HG03066 (cell line): ENCODE data around the gene RTP1.
"Not testable (repeated sequence)": the region's sequence is repeated elsewhere in the genome, so short reads cannot be mapped to it uniquely, and the experiment has no call there.

Source experiments
- ATAC-seq: cut with Tn5 transposase; IDR thresholded peaks from one replicate; pipeline ENCODE4 v1.9.1; 2021; ENCODE audit warnings: low read depth; ENCODE audit not compliant: unreplicated experiment

Gene RTP1, protein sequence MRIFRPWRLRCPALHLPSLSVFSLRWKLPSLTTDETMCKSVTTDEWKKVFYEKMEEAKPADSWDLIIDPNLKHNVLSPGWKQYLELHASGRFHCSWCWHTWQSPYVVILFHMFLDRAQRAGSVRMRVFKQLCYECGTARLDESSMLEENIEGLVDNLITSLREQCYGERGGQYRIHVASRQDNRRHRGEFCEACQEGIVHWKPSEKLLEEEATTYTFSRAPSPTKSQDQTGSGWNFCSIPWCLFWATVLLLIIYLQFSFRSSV

DNA sequence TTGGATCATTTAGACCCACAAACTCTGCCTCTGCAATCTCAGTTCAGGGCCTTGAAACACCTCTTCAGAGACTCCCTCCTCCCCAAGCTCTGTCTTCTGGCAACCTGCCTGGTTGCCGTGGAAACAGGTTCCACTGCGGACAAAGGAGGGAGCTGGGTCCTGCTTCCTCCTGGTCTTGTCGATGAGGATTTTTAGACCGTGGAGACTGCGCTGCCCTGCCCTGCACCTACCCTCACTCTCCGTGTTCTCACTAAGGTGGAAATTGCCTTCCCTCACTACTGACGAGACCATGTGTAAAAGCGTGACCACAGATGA, at the start of gene RTP1:
Gene RTP1 (plus strand): TSS at position 152 of the 315 bp plus-strand sequence. CDS start 30 bp downstream, at position 182.
- ATAC-seq: no peak

DNA sequence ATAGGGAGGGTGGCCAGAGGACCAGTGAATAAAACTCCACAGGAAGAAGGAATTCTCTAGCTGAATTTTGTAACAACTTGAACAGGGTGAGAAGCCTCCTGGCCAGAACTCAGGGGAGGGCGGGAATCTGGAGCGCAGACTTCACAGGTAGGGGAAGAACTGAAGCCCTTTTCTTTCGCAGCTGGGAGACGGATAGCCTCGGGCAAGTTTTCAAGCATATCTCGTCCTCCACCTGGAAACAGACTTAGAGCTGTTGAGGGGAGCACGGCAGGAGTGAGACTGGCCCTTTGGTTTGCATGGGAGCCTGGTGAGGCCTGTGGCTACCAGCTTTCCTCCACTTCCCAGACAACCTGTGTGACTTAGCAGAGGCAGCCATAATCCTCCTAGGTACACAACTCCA, 47.1 kb upstream of the RTP1 start:
- ATAC-seq: no peak

DNA sequence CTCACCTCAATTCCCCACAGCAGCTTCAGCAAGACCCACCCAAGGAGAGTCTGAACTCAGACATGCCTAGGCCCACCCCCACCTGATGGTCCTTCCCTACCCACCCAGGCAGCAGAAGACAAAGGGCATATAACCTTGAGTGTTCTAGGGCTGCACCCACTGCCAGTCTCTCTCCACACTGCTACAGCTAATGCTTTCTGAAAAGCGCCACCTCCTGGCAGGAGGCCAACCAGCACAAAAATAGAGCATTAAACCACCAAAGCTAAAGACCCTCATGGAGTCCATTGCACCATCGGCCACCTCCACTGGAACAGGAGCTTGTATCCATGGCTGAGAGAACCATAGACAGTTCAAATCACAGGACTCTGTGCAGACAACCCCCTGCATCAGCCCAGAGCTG, 46.7 kb upstream of the RTP1 start:
- no peak for ATAC-seq

DNA sequence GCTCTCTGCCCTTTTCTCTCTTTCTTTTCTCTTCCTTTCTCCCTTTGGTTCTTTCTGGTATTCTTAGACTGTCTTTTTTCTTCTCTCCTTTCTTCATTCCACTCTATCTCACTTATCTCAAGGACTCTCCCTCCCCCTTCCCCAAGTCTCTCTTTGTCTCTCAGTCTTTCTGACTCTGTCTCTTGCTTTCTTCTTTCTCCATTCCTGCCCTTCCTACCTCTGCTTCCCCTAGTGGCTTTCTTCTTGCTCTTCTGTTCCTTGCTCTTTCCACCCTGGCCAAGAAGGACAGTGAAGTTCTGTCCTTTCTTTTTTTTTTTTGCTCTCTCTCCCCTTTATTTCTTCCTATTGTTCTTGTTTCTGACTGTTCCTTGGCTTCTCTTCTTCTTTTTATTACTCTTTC, 35.7 kb upstream of the RTP1 start:
- no peak for ATAC-seq

DNA sequence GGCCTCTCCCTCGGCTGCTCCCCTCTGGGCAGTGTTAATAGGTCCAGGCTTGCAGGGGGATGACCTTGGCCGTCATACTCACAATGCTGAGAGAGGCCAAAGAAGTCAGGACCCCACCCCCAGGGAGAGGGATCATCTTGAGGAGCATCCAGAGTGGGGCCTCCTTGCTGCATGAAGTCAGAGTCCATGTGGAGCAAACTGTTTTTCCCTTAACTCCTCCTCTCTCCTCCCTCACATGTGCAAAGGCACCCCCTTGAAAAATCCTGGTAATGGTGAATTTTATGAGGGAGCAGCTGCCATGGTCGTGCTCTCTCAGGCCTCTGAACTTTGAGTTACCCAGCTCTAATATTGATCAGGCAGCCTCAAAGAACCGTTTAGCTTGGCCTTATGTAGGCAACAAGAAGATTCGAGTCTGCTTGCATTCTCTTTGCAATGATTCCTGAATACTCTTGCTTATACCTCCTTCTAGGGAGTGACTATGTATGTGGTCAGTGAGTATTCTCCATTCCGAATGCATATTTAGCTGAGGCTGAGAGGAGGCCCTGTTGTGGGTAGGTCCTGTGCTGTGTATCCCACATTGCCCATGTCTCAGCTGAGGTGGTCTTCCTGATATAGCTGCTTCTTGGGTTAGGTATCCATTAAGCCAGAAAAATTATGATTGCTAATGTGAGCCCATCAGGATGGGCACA, 34.9 kb upstream of the RTP1 start:
- no peak for ATAC-seq

DNA sequence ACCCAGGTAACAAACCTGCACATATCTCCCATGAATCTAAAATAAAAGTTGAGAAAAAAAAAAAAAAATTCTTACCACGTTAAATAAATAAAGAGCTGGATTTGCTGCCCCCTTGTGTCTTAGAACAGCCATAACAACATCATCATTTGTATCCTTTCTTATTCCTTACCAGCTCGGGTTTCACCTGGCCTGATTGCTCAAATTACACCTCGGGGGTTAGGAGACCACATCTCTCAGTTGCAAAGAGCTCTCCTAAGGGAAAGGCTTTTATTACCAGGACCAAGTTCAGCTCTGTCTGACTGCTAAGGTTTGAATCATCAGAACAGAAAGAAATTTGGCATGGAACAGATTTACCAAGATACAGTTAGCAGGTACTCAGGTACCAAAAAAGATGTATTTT, 32.1 kb upstream of the RTP1 start:
- no peak for ATAC-seq

DNA sequence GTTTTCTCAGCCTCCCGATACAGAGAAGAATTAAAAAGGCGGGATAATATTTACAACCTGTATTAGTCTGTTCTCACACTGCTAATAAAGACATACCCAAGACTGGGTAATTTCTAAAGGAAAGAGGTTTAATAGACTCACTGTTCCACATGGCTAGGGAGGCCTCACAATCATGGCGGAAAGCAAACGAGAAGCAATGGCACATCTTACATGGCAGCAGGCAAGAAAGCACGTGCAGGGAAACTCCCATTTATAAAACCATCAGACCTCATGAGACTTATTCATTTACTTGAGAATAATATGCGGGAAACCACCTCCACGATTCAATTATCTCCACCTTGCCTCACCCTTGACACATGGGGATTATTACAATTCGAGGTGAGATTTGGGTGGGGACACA, 30.5 kb upstream of the RTP1 start:
- no peak for ATAC-seq

DNA sequence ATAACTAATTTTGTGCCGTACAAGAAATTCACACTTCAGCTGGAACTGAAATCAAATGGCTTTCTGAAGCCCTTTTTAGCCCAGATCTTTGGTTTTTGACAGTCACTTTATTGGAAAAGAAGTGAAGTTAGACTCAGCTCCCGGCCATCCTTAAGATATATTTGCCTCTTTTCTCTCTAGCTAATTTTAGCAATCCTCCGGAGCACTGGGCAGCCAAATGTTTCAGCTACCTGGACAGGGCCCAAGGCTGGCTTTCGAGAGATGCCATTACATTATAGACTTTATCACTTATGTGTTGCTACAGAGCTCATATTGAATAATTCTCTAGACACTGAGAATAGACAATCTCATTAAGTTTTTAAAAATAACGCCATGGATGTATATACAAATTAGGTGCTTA, 29.5 kb upstream of the RTP1 start:
- ATAC-seq: no peak

DNA sequence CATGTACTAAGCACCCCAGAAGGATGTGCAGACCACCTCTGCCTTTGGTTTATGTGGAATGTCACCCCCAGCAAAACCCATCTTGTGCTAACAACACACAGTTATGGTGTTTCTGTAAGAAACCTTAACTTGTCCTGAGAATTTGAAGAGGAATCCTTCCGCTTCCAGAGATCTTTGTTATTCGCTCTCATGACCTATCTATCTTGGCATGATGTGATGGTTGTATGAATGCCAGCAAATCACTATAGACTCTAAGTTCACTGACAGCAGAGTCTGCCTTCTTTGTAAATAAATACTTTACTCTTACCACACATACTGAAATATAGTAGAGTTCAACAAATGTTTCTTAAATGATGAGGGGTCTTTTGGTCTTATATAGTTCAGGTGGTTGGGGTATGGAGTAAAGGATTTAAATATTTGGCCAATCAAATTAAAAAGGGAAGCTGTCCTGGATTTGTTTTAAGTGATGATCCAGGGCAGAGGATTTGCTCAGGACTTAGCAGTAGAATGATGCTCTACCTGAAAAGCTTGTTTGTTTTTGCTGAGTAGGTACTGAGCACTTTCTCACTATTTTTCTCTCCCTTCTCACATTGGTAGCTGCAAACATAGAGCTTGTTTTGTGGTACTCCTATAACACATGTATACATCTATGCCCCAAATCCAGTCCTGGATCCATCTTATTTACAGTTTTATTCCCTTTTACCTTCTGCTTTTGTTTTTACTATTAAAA, 27.9 kb upstream of the RTP1 start:
- no peak for ATAC-seq

DNA sequence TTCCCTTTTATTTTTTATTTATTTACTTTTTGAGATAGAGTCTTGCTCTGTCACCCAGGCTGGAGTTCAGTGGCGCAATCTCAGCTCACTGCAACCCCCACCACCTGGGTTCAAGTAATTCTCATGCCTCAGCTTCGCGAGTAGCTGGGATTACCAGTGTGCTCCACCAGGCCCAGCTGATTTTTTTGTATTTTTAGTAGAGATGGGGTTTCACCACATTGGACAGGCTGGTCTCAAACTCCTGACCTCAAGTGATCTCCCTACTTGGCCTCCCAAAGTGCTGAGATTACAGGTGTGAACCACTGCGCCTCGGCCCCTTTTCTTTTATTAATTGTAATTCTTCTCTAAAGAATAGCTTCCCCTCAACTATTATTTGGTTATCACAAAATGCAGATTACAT, 26.4 kb upstream of the RTP1 start:
- ATAC-seq: not testable (repeated sequence)

DNA sequence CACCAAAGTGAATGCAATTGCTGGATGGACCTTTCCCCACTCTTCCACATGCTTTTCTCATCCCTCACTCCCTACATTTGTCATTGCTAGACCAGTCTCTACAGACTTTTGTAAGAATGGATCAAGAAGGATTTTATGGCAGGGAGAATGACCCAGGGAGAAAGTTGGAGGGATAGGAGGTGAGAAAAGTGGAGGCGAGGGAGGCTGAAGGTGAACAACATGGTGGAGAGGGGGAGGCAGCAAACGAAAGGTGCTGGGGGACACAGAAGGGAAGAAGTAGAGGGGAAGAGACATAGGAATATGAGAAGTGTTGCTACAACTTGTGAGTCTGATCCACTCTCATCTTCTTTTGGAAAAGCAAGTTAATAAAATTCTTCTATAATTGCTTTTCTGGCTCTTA, 24.4 kb upstream of the RTP1 start:
- no peak for ATAC-seq

DNA sequence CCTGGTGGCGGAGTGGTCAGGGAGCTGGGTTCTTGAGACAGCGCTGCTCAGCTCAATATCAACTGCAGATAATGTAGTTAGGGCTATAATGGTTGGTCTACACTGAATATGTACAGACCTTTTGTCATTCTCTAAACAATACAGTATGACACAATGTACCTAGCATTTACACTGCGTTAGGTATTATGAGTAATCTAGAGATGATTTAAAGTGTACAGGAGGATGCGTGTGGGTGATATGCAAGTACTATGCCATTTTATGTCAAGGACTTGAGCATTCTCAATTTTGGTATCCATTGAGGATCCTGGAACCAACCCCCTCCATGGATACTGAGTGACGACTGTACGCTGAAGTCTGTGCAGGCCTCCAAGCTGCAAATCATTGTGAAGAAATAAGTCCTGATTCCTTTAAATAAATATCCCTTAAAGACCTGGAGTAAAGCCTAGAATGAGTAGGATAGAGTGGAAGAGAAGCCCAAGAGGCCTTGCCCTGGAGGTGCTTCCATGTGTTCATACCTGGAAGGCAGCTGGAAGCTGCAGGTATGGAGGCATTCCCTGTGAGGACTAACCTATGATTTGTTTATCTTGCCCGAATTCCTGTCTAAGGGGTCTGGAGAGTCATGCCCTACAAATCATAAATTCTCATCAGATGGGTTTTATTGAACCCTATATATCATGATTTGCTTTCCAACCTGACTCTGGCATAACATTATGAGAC, 15.7 kb upstream of the RTP1 start:
- ATAC-seq: no peak

DNA sequence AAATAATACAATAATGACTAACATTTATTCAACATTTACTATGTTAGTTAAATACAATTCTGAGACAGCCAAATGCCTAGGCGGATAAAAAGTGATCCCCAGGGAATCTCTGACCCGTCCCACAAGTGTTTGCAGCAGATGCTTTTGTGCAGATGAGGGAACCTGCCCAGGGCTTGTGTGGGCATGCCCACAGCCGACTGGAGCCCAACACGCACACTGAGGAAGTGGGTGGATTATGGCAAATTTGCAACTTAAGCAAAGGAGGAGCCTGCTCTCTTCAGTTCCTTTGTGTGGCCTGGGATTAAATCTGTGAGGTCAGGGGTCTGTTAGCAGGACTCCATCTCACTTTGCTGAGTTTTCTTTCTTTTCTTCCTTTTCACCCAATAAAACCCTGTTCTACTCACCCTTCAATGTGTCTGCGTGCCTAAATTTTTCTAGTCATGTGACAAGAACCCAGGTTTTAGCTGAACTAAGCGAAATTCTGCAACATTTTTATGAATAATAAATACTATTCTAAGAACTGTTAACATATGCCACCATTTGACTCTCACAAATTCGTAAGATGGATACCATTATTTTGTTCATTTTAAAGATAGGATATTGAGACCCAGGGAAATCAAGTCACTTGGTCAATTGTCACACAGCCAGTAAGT, 13.9 kb upstream of the RTP1 start:
- ATAC-seq: no peak

DNA sequence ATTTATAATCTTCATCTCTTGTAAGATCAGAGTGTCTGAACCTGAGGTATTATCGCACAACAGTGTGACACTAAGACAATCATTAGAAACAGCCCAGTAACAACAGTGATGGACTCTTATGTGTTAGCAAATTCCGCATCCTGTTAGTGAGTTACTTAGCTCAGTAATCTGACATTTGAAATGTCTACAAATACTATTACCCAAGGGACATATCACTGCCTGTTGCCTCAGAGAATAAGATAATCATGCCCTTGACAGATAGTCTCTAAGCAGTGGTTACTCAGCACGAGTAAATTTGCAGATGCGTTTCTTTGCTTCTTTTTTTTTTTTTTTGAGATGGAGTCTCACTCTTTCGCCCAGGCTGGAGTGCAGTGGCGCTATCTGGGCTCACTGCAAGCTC, 13.4 kb upstream of the RTP1 start:
- no peak for ATAC-seq

DNA sequence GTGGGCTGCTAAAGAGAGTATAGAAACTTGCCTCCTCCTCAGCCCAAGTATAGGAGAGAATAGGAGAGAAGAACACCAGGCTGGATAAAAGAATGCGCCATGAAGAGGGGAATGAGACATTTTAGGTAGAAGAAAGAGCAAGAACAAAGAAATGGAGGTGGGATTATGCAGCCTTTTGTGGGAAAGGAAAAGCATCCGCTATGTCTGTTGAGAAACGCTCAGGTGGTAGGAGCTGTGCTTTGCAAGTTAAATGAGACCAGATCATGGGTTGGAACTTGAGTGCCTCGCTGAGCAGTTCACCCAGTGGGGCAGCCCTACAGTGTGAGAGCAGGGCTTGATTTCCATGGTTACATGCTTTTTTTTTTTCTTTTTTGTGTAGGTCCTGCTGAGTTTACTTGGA, 11.5 kb upstream of the RTP1 start:
- ATAC-seq: no peak

DNA sequence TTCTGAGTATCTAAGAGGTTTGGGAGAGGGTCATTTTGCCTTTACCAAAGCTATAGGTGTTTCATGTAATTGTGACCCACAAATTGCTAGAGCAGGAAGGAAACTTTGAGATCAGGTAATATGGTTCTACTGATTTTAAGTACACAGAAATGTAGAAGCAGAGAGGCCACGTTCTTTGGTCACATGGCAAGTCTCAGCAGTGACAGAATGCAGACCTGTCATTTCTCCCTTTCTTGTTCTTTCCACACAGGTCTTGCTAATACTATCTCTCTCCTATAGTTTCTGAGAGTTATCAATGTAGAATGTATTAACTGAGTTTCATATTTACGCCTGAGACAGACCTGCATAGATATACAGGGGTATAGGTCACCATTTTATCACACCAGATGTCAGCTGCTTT, 10.9 kb upstream of the RTP1 start:
- no peak for ATAC-seq

DNA sequence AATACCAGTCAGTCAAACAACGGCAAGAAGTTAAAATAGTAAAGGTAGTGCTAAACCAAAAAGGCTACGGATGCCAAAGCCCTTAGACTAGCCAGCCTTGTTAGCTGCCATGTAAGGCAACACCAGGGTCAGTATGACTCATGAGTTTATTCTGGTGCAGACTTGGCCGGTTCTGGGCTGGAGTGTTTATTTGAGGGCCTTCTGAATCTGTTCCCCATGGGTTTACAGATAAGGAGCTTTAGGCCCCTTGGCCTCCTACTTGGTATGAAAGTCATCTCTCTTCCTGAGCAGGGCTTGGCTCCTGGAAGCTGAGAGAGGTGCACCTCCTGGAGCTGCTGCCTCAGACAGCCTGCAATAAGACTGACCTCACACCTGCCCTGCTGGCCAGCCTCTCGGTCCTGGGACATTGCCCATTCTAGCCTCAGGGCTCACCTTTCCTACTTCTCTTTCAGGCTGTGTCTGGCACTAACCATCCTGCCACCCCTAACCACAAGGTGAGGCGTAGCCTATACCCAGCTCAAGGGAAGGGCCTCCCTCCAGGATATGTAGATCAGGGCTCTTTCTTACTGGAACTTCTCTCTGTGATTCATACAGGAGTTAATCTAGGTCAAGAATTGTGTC, 10.4 kb upstream of the RTP1 start:
- no peak for ATAC-seq

DNA sequence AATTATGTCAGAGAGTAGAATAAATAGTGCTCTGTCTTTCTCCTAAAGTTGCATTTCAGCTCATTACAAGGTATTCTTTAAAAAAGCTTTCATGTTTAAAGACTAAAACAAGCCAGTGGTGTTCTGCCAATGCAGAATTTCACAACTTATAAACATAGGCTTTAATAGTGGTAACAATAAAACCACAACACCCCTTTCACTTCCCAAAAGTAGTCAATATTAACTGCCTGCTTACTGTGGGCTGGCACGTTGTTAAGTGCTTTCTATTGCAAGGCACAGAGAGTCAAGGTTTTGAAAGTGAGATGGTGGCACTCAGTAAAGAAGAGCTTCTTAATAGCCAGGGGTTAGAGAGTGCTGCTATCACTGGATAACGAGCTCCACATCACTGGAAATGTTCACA, 8.4 kb upstream of the RTP1 start:
- no peak for ATAC-seq

DNA sequence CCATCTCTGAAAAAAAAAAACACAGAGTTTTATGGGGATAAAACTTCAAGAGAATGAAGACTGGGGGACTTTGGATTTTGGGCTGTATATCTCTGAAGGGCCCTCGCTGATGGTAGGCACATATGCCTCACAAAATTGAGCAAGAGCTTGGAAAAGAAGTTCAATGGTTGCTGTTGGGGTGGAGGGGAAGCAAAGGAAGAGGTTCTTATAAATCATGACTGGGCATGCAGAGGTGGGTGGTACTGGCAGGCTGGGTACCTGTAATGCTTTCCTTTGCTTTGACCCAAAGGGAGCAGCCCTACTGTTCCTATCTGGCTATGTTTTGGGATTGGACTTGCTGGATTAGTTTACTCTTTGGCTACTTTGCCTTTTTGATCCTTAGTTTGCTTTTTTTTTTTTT, 6.0 kb upstream of the RTP1 start:
- ATAC-seq: no peak

DNA sequence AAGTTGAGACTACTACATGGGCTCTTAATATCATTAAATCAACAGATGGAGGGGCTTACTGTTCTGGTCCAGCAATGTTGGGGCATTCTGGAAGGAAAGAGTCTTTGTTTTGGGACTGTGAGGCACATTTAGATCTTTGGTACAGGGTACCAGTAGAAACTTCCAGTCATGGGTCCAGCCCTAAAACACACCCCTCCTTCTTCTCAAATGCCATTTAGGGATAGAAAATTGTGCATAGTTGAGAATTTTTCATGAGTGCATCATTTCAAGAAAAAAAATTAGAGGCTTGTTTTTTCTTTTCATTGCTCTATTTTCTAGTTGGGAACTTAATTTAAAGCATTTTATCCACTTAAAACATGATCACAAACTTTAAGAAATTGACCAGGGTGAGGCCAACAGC, 4.1 kb upstream of the RTP1 start:
- no peak for ATAC-seq
